HT-29 (cell line): ENCODE results near the gene S100A3. TPM values are rescaled to one million over a fixed set of nuclear protein-coding genes. Genes with fewer than 3 reads are reported as not detected.
"Not testable (repeated sequence)": the region's sequence is repeated elsewhere in the genome, so short reads cannot be mapped to it uniquely, and the experiment has no call there.

Experiments used
- DNase-seq: peaks from one replicate; pipeline ENCODE4 v3.0.0-alpha.2; 2015; ENCODE audit warnings: low spot score
- total RNA-seq: library from RNA; depleted of rRNA; stranded (reverse); fragments of >200 nt; shearing (Covaris generic); gene quantifications from 2 replicates; pipeline ENCODE4 v1.2.3, GENCODE V29; 2014; rRNA removed

The S100A3 gene
- 2.6 and 4.9 TPM in 2 replicates for total RNA-seq

- peak; percentile 45 for DNase-seq
These were observed at the start of gene S100A3 for GRCh38 chr1:153548722-153549688. TSS of gene S100A3 (minus strand) at chr1:153549258. CDS start at chr1:153548485, 773 bp downstream.

- DNase-seq = no peak
These were observed 49.5 kb upstream of the S100A3 start for GRCh38 chr1:153598309-153599172.

- DNase-seq = no peak
These were observed 48.1 kb upstream of the S100A3 start for GRCh38 chr1:153597206-153597605.

- no peak for DNase-seq
These were observed 43.7 kb upstream of the S100A3 start for GRCh38 chr1:153592748-153593147.

- DNase-seq = no peak
These were observed 39.4 kb upstream of the S100A3 start for GRCh38 chr1:153588482-153588881.

GRCh38 chr1:153588033-153588432, 39.0 kb upstream of the S100A3 start:
- DNase-seq = not testable (repeated sequence)

- DNase-seq = no peak
These were observed 38.3 kb upstream of the S100A3 start for GRCh38 chr1:153587314-153587713.

GRCh38 chr1:153586347-153586746, 37.3 kb upstream of the S100A3 start:
- DNase-seq = no peak

- no peak for DNase-seq
These were observed 35.9 kb upstream of the S100A3 start for GRCh38 chr1:153585006-153585405.

- no peak for DNase-seq
These were observed 34.9 kb upstream of the S100A3 start for GRCh38 chr1:153583976-153584375.

- not testable (repeated sequence) for DNase-seq
These were observed 34.5 kb upstream of the S100A3 start for GRCh38 chr1:153583514-153583913.

GRCh38 chr1:153582836-153583235, 33.8 kb upstream of the S100A3 start:
- DNase-seq = not testable (repeated sequence)

GRCh38 chr1:153578936-153579335, 29.9 kb upstream of the S100A3 start:
- no peak for DNase-seq

- DNase-seq = no peak
These were observed 29.4 kb upstream of the S100A3 start for GRCh38 chr1:153578490-153578889.

GRCh38 chr1:153577624-153578051, 28.6 kb upstream of the S100A3 start:
- no peak for DNase-seq

GRCh38 chr1:153577138-153577537, 28.1 kb upstream of the S100A3 start:
- no peak for DNase-seq

- not testable (repeated sequence) for DNase-seq
These were observed 26.4 kb upstream of the S100A3 start for GRCh38 chr1:153575497-153575896.

- not testable (repeated sequence) for DNase-seq
These were observed 26.0 kb upstream of the S100A3 start for GRCh38 chr1:153575081-153575491.

GRCh38 chr1:153573351-153573750, 24.3 kb upstream of the S100A3 start:
- DNase-seq = no peak

- DNase-seq = peak; percentile 93
These were observed 23.5 kb upstream of the S100A3 start for GRCh38 chr1:153572569-153573015.

GRCh38 chr1:153571706-153572105, 22.6 kb upstream of the S100A3 start:
- DNase-seq = no peak

GRCh38 chr1:153570874-153571273, 21.8 kb upstream of the S100A3 start:
- DNase-seq = no peak
